Fibroblast of pulmonary artery (primary cell): ENCODE data around the gene APBB1IP.

ENCODE experiments used
- DNase-seq: peaks from one replicate; pipeline ENCODE4 v3.0.0-alpha.2; 2010; ENCODE audit warnings: low read depth
- H3K4me3 ChIP-seq: replicated peaks from 2 replicates; pipeline ENCODE4 v1.5.1; 2011; ENCODE audit warnings: low read depth, mild to moderate bottlenecking, control low read depth, low read length, moderate library complexity
- CTCF ChIP-seq: IDR thresholded peaks from 2 replicates; pipeline ENCODE4 v1.5.1; 2011; ENCODE audit warnings: mild to moderate bottlenecking, control low read depth, low read length, inconsistent platforms; ENCODE audit errors: missing control alignments

APBB1IP gene

GRCh38 chr10:26432938-26433337, 5.2 kb upstream of the APBB1IP start:
- TF ChIP-seq CTCF: no peak
- no peak overlapping the region for H3K4me3 ChIP-seq
- no peak for DNase-seq

- DNase-seq: no peak
- no peak overlapping the region for H3K4me3 ChIP-seq
- TF ChIP-seq CTCF: no peak
These were observed 2.3 kb upstream of the APBB1IP start for GRCh38 chr10:26435852-26436251.

- no peak for TF ChIP-seq CTCF
- no peak overlapping the region for H3K4me3 ChIP-seq
- no peak for DNase-seq
These were observed 1.3 kb upstream of the APBB1IP start for GRCh38 chr10:26436848-26437247.

- DNase-seq: no peak
- no peak for TF ChIP-seq CTCF
- H3K4me3 ChIP-seq: no peak overlapping the region
These were observed 597 bp downstream of the APBB1IP start for GRCh38 chr10:26438534-26439341.

GRCh38 chr10:26439406-26440087, 1.4 kb downstream of the APBB1IP start:
- DNase-seq: no peak
- no peak overlapping the region for H3K4me3 ChIP-seq

GRCh38 chr10:26440088-26440470, 1.9 kb downstream of the APBB1IP start:
- TF ChIP-seq CTCF: no peak
- no peak for DNase-seq
- no peak overlapping the region for H3K4me3 ChIP-seq

More at GRCh38 chr10:26439406-26440087, 1.4 kb downstream of the APBB1IP start:
- no peak for TF ChIP-seq CTCF
